ENCODE measurements around the gene BCAN.

- TF ChIP-seq, protein P1, sequence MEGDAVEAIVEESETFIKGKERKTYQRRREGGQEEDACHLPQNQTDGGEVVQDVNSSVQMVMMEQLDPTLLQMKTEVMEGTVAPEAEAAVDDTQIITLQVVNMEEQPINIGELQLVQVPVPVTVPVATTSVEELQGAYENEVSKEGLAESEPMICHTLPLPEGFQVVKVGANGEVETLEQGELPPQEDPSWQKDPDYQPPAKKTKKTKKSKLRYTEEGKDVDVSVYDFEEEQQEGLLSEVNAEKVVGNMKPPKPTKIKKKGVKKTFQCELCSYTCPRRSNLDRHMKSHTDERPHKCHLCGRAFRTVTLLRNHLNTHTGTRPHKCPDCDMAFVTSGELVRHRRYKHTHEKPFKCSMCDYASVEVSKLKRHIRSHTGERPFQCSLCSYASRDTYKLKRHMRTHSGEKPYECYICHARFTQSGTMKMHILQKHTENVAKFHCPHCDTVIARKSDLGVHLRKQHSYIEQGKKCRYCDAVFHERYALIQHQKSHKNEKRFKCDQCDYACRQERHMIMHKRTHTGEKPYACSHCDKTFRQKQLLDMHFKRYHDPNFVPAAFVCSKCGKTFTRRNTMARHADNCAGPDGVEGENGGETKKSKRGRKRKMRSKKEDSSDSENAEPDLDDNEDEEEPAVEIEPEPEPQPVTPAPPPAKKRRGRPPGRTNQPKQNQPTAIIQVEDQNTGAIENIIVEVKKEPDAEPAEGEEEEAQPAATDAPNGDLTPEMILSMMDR (conservative IDR thresholded peaks at IDR 0.05 in 1 of 2, IDR thresholded peaks at IDR 0.05 in 1 of 2; ENCODE audit: extremely low read depth in 1 of 2, insufficient read depth in 1 of 2, low read depth in 1 of 2, low read length in 2 of 2): no peak
- no peak for TF ChIP-seq EZH2 (IDR thresholded peaks at IDR 0.05; ENCODE audit: borderline replicate concordance, low read length)
Measured at GRCh38 chr1:156644146-156644545, 2.2 kb downstream of the BCAN start.
